ENCODE data around the gene RERE. TPM values are rescaled to one million over a fixed set of nuclear protein-coding genes. Genes with fewer than 3 reads are reported as not detected.

The RERE gene
- total RNA-seq, 1 experiment from 2014 or later = 73.4 TPM

GRCh38 chr1:8809342-8809736 lies 8.1 kb downstream of the RERE start:
- no peaks in the 10 kb centered on the region for H3K36me3 ChIP-seq (ENCODE audit: low read depth)
- TF ChIP-seq, protein P1, sequence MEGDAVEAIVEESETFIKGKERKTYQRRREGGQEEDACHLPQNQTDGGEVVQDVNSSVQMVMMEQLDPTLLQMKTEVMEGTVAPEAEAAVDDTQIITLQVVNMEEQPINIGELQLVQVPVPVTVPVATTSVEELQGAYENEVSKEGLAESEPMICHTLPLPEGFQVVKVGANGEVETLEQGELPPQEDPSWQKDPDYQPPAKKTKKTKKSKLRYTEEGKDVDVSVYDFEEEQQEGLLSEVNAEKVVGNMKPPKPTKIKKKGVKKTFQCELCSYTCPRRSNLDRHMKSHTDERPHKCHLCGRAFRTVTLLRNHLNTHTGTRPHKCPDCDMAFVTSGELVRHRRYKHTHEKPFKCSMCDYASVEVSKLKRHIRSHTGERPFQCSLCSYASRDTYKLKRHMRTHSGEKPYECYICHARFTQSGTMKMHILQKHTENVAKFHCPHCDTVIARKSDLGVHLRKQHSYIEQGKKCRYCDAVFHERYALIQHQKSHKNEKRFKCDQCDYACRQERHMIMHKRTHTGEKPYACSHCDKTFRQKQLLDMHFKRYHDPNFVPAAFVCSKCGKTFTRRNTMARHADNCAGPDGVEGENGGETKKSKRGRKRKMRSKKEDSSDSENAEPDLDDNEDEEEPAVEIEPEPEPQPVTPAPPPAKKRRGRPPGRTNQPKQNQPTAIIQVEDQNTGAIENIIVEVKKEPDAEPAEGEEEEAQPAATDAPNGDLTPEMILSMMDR (conservative IDR thresholded peaks at IDR 0.05) = no peak
- no peak for TF ChIP-seq EZH2 (IDR thresholded peaks at IDR 0.05; ENCODE audit: low read depth)
- H3K4me1 ChIP-seq (replicated peaks; ENCODE audit: insufficient read depth) = peaks cover 16% of the 10 kb centered on the region; the same call in 1 of the 2 replicates
- H3K9me2 ChIP-seq (ENCODE audit: insufficient read depth) = no peaks in the 10 kb centered on the region
- BruUV-seq (replicated peaks) = no TSS peak
- H4K20me1 ChIP-seq (ENCODE audit: insufficient read depth) = no peaks in the 10 kb centered on the region
- no peak overlapping the region for H3K4me2 ChIP-seq
- H3K27me3 ChIP-seq (ENCODE audit: insufficient read depth, low read depth) = no peaks in the 10 kb centered on the region
- no peaks in the 10 kb centered on the region for H3F3A ChIP-seq (ENCODE audit: insufficient read depth, low read depth)
- H3K9me3 ChIP-seq (ENCODE audit: insufficient read depth, low read depth) = no peaks in the 10 kb centered on the region
- no peak for DNase-seq
- POLR2A ChIA-PET (ENCODE audit: unreplicated experiment) = no interaction called here
- H2AFZ ChIP-seq = no peak overlapping the region
- no peak overlapping the region for H3K27ac ChIP-seq
- intact Hi-C loops (cut with micrococcal nuclease; ENCODE audit: unreplicated experiment) = no loop called here
- H3K79me2 ChIP-seq (ENCODE audit: low read depth) = peaks cover 26% of the 10 kb centered on the region; the same call in 1 of the 2 replicates
- CTCF ChIA-PET = no interaction called here
- H3K4me3 ChIP-seq = no peak overlapping the region

GRCh38 chr1:8807004-8807403 lies 10.4 kb downstream of the RERE start:
- ChIA-PET POLR2A (ENCODE audit: unreplicated experiment) (no interaction called here), CTCF (no interaction called here)
- H3K27ac ChIP-seq = no peak overlapping the region
- H3K4me3 ChIP-seq = no peak overlapping the region
- no peak overlapping the region for H3K4me2 ChIP-seq
- H3K9me3 ChIP-seq (ENCODE audit: insufficient read depth, low read depth) = no peaks in the 10 kb centered on the region
- no peaks in the 10 kb centered on the region for H3K4me1 ChIP-seq (replicated peaks; ENCODE audit: insufficient read depth)
- no peaks in the 10 kb centered on the region for H3K36me3 ChIP-seq (ENCODE audit: low read depth)
- H2AFZ ChIP-seq = no peak overlapping the region
- H4K20me1 ChIP-seq (ENCODE audit: insufficient read depth) = no peaks in the 10 kb centered on the region
- peaks cover 4% of the 10 kb centered on the region; the same call in 1 of the 2 replicates for H3K79me2 ChIP-seq (ENCODE audit: low read depth)
- no peaks in the 10 kb centered on the region for H3F3A ChIP-seq (ENCODE audit: insufficient read depth, low read depth)
- no peaks in the 10 kb centered on the region for H3K27me3 ChIP-seq (ENCODE audit: insufficient read depth, low read depth)
- BruUV-seq (replicated peaks) = no TSS peak
- no peak for TF ChIP-seq EZH2 (IDR thresholded peaks at IDR 0.05; ENCODE audit: low read depth)
- TF ChIP-seq, protein P1 (conservative IDR thresholded peaks at IDR 0.05) = no peak
- intact Hi-C loops (cut with micrococcal nuclease; ENCODE audit: unreplicated experiment) = no loop called here
- DNase-seq = no peak
- no peaks in the 10 kb centered on the region for H3K9me2 ChIP-seq (ENCODE audit: insufficient read depth)

- TF ChIP-seq, protein P1 (conservative IDR thresholded peaks at IDR 0.05) = no peak
- intact Hi-C loops (cut with micrococcal nuclease; ENCODE audit: unreplicated experiment) = no loop called here
- Histone ChIP-seq H3F3A (ENCODE audit: insufficient read depth, low read depth) (no peaks in the 10 kb centered on the region; the same call in 1 of the 2 replicates), H3K27ac (no peak overlapping the region), H3K36me3 (ENCODE audit: low read depth) (no peaks in the 10 kb centered on the region), H3K4me1 (replicated peaks; ENCODE audit: insufficient read depth) (no peaks in the 10 kb centered on the region; the same call in 1 of the 2 replicates), H3K79me2 (ENCODE audit: low read depth) (no peaks in the 10 kb centered on the region), H3K9me3 (ENCODE audit: insufficient read depth, low read depth) (no peaks in the 10 kb centered on the region), H3K4me3 (no peak overlapping the region), H4K20me1 (ENCODE audit: insufficient read depth) (no peaks in the 10 kb centered on the region), H3K27me3 (ENCODE audit: insufficient read depth, low read depth) (no peaks in the 10 kb centered on the region), H2AFZ (no peak overlapping the region), H3K9me2 (ENCODE audit: insufficient read depth) (no peaks in the 10 kb centered on the region), H3K4me2 (no peak overlapping the region)
- DNase-seq = no peak
- ChIA-PET CTCF (no interaction called here), POLR2A (ENCODE audit: unreplicated experiment) (interaction anchor here (0.7 kb wide), 1 partner anchor 57 kb away, joined by 10 read pairs; no protein-coding TSS in a partner anchor)
- BruUV-seq (replicated peaks) = no TSS peak
These were observed 17.0 kb downstream of the RERE start for GRCh38 chr1:8800416-8800815.

Measured in PC-9 (cell line).